ENCODE data around the gene C1QTNF3. TPM values are rescaled to one million over a fixed set of nuclear protein-coding genes. Genes with fewer than 3 reads are reported as not detected.

C1QTNF3 gene
- total RNA-seq, 4 donors from 2014 or later = 2.0 to 8.2 (median 3.1) TPM

DNA sequence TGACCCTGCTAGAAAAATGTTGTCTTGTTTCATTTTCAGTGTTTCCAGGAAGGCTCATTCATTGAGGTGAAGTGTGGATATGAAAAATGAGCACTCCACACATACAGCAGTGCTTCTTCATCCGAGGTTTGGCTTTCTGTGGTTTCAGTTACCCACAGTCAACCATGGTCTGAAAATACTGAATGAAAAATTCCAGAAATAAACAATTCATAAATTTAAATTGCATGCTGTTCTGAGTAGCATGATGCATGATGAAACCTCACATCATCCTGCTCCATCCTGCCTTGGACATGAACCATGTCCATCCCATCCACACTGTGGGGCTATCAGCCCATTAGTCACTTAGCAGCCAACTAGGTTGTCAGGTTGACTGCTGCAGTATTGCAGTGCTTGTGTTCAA, 48.2 kb downstream of the C1QTNF3 start:
- TF ChIP-seq, protein P1, sequence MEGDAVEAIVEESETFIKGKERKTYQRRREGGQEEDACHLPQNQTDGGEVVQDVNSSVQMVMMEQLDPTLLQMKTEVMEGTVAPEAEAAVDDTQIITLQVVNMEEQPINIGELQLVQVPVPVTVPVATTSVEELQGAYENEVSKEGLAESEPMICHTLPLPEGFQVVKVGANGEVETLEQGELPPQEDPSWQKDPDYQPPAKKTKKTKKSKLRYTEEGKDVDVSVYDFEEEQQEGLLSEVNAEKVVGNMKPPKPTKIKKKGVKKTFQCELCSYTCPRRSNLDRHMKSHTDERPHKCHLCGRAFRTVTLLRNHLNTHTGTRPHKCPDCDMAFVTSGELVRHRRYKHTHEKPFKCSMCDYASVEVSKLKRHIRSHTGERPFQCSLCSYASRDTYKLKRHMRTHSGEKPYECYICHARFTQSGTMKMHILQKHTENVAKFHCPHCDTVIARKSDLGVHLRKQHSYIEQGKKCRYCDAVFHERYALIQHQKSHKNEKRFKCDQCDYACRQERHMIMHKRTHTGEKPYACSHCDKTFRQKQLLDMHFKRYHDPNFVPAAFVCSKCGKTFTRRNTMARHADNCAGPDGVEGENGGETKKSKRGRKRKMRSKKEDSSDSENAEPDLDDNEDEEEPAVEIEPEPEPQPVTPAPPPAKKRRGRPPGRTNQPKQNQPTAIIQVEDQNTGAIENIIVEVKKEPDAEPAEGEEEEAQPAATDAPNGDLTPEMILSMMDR (IDR thresholded peaks at IDR 0.05) = no peak
- no peak for DNase-seq (ENCODE audit: low spot score)
- ATAC-seq (ENCODE audit: low FRiP score) = no peak

DNA sequence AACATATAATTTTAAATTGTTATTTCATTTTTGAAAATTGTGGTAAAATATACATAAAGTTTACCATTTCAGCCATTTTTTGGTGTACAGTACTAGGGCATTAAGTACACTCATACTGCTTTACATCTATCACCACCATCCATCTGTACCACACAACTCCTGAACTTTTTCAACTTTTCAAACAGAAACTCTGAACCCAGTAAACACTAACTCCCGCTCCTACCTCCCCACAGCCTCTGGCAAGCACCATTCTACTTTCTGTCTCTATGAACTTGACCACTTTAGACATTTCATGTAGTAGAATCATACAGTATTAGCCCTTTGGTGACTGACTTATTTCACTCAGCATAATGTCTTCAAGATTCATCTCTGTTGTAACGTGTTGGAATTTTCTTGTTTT, 50.1 kb downstream of the C1QTNF3 start:
- ATAC-seq (ENCODE audit: low FRiP score) = no peak
- TF ChIP-seq, protein P1 (IDR thresholded peaks at IDR 0.05) = no peak
- no peak for DNase-seq (ENCODE audit: low spot score)

DNA sequence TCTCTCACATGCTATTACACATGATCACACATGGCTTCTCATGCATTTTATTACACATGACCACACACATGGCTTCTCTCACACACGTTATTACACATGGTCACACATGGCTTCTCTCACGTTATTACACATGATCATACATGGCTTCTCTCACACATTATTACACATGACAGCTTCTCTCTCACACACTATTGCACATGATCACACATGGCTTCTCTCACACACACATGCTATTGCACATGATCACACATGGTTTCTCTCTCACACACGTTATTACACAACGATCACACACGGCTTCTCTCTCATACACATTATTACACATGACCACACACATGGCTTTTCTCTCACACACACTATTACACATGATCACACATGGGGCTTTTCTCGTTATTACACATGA, 57.6 kb downstream of the C1QTNF3 start:
- ATAC-seq (ENCODE audit: low FRiP score) (no peak), DNase-seq (ENCODE audit: low spot score) (no peak)
- TF ChIP-seq, protein P1 (IDR thresholded peaks at IDR 0.05) = no peak

DNA sequence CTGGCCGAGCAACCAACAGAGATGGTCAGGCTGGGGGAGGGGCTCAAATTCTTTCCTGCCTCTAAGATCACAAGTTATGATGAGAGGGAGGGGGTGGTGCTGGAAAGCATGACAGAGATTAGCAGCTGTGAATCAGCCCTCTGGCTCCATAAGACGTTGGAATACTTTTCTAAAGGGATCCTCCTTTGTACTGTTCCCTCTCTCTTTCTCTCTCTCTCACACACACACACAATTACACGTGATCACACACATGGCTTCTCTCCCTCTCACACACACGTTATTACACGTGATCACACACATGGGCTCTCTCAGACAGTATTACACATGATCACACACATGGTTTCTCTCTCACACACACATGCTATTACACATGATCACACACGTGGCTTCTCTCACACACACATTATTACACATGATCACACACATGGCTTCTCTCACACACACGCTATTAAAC, 58.3 kb downstream of the C1QTNF3 start, which contains the start of gene SLC45A2:
Gene SLC45A2, minus strand, starts transcription at position 23 of the 454 bp plus-strand sequence. CDS start 110 bp downstream, outside the sequence.
- DNase-seq (ENCODE audit: low spot score) = no peak
- TF ChIP-seq, protein P1 (IDR thresholded peaks at IDR 0.05) = no peak
- no peak for ATAC-seq (ENCODE audit: low FRiP score)

DNA sequence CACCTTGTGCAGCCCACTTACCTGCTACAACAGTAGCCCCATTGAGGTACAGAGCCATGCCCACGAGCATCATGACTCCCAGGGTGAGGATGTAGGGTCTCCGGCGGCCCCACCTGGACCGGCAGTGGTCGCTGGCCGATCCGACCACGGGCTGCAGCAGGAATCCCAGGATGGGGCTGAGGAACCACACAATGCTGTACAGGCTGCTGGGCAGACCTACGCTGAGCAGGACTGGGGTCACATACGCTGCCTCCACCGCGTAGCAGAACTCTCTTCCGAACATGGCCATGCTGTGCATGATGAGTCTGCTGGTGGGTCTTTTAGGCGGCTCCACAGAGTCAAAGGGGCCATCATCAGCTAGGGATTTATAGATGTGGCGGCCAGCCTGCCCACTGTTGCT, 58.8 kb downstream of the C1QTNF3 start:
- ATAC-seq (ENCODE audit: low FRiP score) = no peak
- TF ChIP-seq, protein P1 (IDR thresholded peaks at IDR 0.05) = no peak
- DNase-seq (ENCODE audit: low spot score) = no peak

DNA sequence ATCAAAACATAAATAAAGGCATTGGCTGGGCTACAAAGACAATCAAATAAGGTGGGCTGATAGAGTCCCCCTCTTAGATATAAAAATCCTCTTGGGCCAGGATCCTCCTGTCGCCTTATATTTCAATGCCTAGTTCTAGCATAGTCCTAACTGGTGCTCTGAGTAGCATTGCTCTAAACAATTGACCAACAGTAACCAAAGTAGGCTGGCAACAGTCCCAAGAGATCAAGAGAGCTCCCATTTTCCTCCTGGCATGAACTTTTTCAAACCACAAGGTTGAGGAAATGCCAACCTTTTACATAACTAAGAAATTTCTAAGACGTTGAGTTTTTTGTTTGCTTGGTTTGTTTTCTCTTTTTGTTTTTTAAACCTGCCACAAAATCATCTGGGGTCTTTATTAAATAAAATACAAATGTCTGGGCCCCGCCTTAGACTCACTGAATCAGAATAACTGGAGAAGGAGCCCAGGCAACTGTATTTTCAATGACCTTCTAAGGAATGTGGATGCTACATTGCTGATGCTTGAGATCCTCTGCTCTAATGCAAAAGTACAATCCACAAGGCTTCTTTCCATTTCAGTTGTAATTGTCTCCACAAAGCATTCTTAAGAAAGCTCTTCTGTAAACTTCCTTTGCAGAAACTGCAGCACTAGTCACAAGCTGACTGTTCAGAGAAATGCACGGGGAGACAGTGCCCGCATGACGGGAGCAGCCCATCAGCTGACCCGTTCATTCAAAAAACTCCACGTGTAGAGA, 61.4 kb downstream of the C1QTNF3 start:
- DNase-seq (ENCODE audit: low spot score) (no peak), ATAC-seq (ENCODE audit: low FRiP score) (no peak)
- TF ChIP-seq, protein P1 (IDR thresholded peaks at IDR 0.05) = no peak

DNA sequence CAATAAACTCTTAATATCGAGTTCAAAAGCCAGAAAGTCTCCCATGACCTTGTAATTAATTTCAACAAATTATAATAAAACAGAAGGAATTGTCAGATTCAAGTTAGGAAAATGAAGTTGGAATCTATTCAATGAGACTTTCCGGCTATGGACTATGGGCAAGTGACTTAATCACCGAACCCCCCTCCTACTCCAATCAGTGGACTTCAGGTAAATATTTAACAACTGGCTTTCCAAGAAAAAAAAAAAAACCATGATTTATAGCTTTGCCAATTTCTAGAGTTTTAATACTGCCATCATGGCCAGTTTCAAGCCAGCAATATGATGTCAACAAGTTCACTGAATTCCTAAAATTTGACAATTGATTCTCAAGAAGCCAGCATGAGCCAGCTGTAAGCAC, 63.0 kb downstream of the C1QTNF3 start:
- ATAC-seq (ENCODE audit: low FRiP score) = no peak
- no peak for DNase-seq (ENCODE audit: low spot score)

More for the DNA sequence above, 63.0 kb downstream of the C1QTNF3 start:
- TF ChIP-seq, protein P1 (IDR thresholded peaks at IDR 0.05) = no peak
